HL-60 (cell line): Measurements from ENCODE around the gene CAMK1D.

Experiments used
- CTCF ChIP-seq: IDR thresholded peaks from one replicate; pipeline ENCODE4 v1.5.1; 2011; ENCODE audit warnings: low read length, control low read depth, inconsistent platforms; ENCODE audit not compliant: insufficient read depth
- GABPA ChIP-seq: IDR thresholded peaks from 2 replicates; pipeline ENCODE4 v1.6.1; 2012; ENCODE audit warnings: low read depth
- POLR2AphosphoS5 ChIP-seq: IDR thresholded peaks from 2 replicates; pipeline ENCODE4 v1.6.1; 2012; ENCODE audit warnings: low read depth
- REST ChIP-seq: IDR thresholded peaks from 2 replicates; pipeline ENCODE4 v1.6.1; 2012; ENCODE audit warnings: low read depth; ENCODE audit not compliant: insufficient replicate concordance

DNA sequence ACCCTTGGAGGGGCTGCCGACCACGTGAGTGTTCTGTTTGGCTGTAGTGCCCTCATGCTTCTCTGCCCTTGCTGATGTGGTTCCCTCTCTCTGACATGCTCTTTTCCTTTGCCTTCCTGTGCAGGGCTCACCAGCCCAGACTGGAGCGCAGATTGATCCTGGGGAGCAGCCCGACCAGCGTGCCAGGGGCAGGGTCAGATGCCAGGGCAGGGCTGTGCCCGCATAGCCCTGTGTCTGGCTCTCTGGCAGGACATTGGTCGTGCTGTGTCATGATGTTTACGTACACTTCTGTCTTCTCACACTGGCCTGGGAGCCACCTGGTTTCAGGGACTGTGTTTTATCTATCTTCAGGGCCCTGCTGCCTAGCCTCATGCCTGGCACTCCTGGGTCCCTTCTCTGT, 300.8 kb downstream of the CAMK1D start:
- TF ChIP-seq POLR2AphosphoS5: no peak
- no peak for TF ChIP-seq CTCF
- no peak for TF ChIP-seq REST
- TF ChIP-seq GABPA: no peak
